ENCODE results near the gene MAP4K2. TPM values are rescaled to one million over a fixed set of nuclear protein-coding genes. Genes with fewer than 3 reads are reported as not detected.
A peak's percentile ranks its signal among the peaks of the same experiment; 100 is the strongest.

MAP4K2 gene
- total and polyA plus RNA-seq, 2 donors from 2014 or later = 12.5 to 15.4 TPM

DNA sequence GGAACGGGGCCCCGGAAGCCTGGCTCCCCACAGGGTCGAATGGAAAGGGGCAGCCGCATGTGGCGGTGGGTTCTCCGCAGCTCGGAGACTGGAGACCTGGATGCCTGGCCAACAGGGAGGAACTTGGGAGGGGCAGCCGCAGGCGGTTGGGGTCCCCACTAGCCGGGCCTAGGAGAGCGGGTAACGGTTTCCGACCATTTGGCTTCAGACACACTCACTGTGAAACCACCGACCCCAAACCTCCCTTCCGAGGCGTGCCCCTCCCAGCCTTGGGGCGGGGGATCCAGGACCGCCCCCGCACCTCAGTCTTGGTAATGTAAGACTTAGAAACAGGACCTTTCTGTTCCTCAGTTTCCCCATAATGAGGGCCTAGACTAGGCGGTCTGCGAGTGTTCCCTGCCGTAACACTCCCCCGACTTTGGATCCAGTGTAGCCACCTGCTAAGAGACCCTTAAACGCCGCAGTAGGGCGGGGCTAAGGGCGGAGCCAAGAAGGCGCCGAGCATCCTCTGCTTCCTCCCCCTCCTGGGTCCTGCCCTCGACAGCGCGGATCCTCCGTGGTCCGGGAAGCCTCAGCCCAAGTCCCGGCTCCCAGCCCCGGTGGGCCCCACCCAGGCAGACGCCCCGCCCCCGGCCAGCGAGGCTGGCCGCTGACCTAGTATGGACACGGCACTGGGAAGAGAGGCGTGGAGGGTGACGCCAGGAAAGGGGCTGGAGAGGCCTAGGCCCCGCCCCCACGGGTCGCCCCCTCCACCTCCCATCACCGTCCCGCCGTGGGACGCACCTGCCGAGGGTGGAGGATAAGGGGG lies 57.3 kb downstream of the MAP4K2 start:
- no peaks in the 10 kb centered on the region for H3K36me3 ChIP-seq (ENCODE audit: control insufficient read depth in 2 of 3, insufficient read depth in 3 of 3, low read length in 3 of 3)
- peaks cover 6% of the 10 kb centered on the region for H3K27me3 ChIP-seq (ENCODE audit: control insufficient read depth, insufficient read depth, low read length)
- intact Hi-C loops (cut with DNase I) = no loop called here
- H3K27ac ChIP-seq (ENCODE audit: low read depth in 2 of 2, low read length in 2 of 2) = peak overlapping the region; percentile 85 to 92
- peak overlapping the region in 1 of 3 donors; percentile 40 for H3K9ac ChIP-seq (ENCODE audit: low read length in 3 of 3)
- DNase-seq (peak; percentile 67 to 98 (median 81)), FAIRE-seq (no peak)
- H3K4me3 ChIP-seq (ENCODE audit: low read length in 3 of 3) = peak overlapping the region; percentile 28 to 49 (median 33)
- peaks cover 0 to 10% (median 3%) of the 10 kb centered on the region in 3 donors for H3K4me1 ChIP-seq (ENCODE audit: control insufficient read depth in 2 of 3, insufficient read depth in 2 of 3, low read depth in 1 of 3, low read length in 3 of 3)
- H3K9me3 ChIP-seq (ENCODE audit: control insufficient read depth in 2 of 3, insufficient read depth in 1 of 3, low read length in 3 of 3) = no peaks in the 10 kb centered on the region
- TF ChIP-seq, protein P1, sequence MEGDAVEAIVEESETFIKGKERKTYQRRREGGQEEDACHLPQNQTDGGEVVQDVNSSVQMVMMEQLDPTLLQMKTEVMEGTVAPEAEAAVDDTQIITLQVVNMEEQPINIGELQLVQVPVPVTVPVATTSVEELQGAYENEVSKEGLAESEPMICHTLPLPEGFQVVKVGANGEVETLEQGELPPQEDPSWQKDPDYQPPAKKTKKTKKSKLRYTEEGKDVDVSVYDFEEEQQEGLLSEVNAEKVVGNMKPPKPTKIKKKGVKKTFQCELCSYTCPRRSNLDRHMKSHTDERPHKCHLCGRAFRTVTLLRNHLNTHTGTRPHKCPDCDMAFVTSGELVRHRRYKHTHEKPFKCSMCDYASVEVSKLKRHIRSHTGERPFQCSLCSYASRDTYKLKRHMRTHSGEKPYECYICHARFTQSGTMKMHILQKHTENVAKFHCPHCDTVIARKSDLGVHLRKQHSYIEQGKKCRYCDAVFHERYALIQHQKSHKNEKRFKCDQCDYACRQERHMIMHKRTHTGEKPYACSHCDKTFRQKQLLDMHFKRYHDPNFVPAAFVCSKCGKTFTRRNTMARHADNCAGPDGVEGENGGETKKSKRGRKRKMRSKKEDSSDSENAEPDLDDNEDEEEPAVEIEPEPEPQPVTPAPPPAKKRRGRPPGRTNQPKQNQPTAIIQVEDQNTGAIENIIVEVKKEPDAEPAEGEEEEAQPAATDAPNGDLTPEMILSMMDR (IDR thresholded peaks at IDR 0.05; ENCODE audit: borderline replicate concordance, extremely low read depth, insufficient read depth) = no peak

DNA sequence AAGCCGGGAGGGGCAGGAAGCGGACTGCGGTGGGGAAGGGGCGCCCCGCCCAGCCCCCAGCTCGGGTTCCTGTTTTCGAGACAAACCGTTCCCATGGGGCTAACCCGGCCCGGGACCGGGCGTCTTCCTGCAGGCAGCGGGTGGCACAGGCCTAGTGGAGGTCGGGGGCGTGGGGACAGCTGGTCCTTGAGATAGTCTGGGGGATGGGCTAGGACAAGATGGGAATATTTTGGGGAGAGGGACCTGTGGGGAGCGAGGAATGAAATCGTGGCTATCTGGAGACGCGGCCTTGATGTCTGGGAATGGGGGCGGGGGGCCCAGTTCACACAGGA lies 57.9 kb downstream of the MAP4K2 start:
- no peak for FAIRE-seq
- peak overlapping the region in 1 of 3 donors; percentile 49 for H3K4me3 ChIP-seq (ENCODE audit: low read length in 3 of 3)
- H3K36me3 ChIP-seq (ENCODE audit: control insufficient read depth in 2 of 3, insufficient read depth in 3 of 3, low read length in 3 of 3) = no peaks in the 10 kb centered on the region
- peaks cover 0 to 10% (median 3%) of the 10 kb centered on the region in 3 donors for H3K4me1 ChIP-seq (ENCODE audit: control insufficient read depth in 2 of 3, insufficient read depth in 2 of 3, low read depth in 1 of 3, low read length in 3 of 3)
- peak overlapping the region; percentile 85 to 92 for H3K27ac ChIP-seq (ENCODE audit: low read depth in 2 of 2, low read length in 2 of 2)
- peak; percentile 50 to 97 (median 68) for DNase-seq
- H3K27me3 ChIP-seq (ENCODE audit: control insufficient read depth, insufficient read depth, low read length) = peaks cover 6% of the 10 kb centered on the region
- TF ChIP-seq, protein P1 (IDR thresholded peaks at IDR 0.05; ENCODE audit: borderline replicate concordance, extremely low read depth, insufficient read depth) = no peak
- intact Hi-C loops (cut with DNase I) = no loop called here
- H3K9me3 ChIP-seq (ENCODE audit: control insufficient read depth in 2 of 3, insufficient read depth in 1 of 3, low read length in 3 of 3) = no peaks in the 10 kb centered on the region
- H3K9ac ChIP-seq (ENCODE audit: low read length in 3 of 3) = peak overlapping the region in 1 of 3 donors; percentile 40

DNA sequence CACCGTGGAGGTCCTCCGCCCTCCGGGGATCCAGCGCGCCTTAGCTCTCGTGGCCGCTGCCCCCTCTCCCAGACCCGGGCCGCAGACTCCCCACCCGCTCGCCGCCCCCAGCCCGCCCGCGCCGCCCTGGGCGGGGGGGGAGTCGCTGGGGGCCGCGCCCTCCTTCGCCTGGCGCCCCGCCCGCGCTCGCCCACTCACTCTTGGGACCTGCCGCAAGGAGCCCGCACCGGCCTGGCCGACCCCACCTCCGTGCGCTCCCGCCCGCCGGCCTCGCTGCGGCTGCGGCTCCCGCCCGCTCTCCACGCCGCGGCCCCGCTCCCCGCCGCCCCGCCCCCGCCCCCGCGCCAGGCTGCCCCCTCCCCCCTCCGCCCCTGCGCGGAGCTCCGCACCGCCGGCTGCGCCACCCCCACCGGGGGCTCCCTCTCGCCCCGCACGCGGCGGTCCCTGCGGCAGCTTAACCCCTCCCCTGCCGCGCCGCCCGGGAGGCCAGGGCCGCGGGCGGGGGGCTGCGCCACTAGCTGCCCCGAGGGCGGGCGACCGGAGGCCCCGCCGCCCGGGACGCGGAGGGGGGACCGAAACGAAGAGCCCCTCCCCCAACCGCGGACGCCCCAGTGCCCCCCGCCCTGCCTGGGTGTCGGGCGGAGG lies 58.3 kb downstream of the MAP4K2 start:
- TF ChIP-seq, protein P1 (IDR thresholded peaks at IDR 0.05; ENCODE audit: borderline replicate concordance, extremely low read depth, insufficient read depth) = no peak
- intact Hi-C loops (cut with DNase I) = no loop called here

More for the DNA sequence above, 58.3 kb downstream of the MAP4K2 start:
- Histone ChIP-seq H3K4me3 (ENCODE audit: low read length in 3 of 3) (peak overlapping the region in 2 of 3 donors; percentile 3 to 38), H3K9me3 (ENCODE audit: control insufficient read depth in 2 of 3, insufficient read depth in 1 of 3, low read length in 3 of 3) (no peaks in the 10 kb centered on the region), H3K27ac (ENCODE audit: low read depth in 2 of 2, low read length in 2 of 2) (peak overlapping the region; percentile 85 to 92), H3K27me3 (ENCODE audit: control insufficient read depth, insufficient read depth, low read length) (peaks cover 6% of the 10 kb centered on the region), H3K36me3 (ENCODE audit: control insufficient read depth in 2 of 3, insufficient read depth in 3 of 3, low read length in 3 of 3) (no peaks in the 10 kb centered on the region), H3K4me1 (ENCODE audit: control insufficient read depth in 2 of 3, insufficient read depth in 2 of 3, low read depth in 1 of 3, low read length in 3 of 3) (peaks cover 0 to 10% (median 3%) of the 10 kb centered on the region in 3 donors), H3K9ac (ENCODE audit: low read length in 3 of 3) (no peak overlapping the region)
- FAIRE-seq = no peak
- peak in 1 of 5 donors; percentile 67 for DNase-seq

Measured in kidney (tissue), 14 donors.